Measurements from ENCODE around the gene MDFIC. TPM values are rescaled to one million over a fixed set of nuclear protein-coding genes. Genes with fewer than 3 reads are reported as not detected.

MDFIC gene
- total RNA-seq, 1 donor from 2014 or later = 18.5 TPM

DNA sequence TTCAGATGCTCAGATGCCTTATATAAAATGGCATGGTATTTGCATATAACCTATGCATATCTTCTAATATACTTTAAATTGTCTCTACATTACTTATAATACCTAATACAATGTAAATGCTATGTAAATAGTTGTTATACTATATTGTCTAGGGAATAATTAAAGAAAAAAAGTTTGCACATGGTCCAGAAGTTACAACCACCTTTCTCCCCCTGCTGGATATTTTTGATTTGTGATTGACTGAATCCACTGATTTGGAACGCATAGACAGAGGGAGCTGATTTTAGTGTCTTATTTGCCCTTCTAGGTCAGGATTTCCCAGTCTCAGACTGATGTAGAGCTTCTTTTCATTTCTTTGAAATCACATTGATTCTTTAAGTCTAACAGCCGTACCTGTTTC lies 31.8 kb downstream of the MDFIC start:
- Mint-ChIP-seq H3K4me3 (ENCODE audit: unreplicated experiment) (no peak overlapping the region), H3K4me1 (ENCODE audit: unreplicated experiment) (peaks cover 2% of the 10 kb centered on the region), H3K9me3 (ENCODE audit: unreplicated experiment) (no peaks in the 10 kb centered on the region), H3K27ac (ENCODE audit: unreplicated experiment) (no peak overlapping the region), H3K36me3 (ENCODE audit: unreplicated experiment) (peaks cover 4% of the 10 kb centered on the region), H3K27me3 (ENCODE audit: unreplicated experiment) (no peaks in the 10 kb centered on the region)
- TF ChIP-seq, protein P1, sequence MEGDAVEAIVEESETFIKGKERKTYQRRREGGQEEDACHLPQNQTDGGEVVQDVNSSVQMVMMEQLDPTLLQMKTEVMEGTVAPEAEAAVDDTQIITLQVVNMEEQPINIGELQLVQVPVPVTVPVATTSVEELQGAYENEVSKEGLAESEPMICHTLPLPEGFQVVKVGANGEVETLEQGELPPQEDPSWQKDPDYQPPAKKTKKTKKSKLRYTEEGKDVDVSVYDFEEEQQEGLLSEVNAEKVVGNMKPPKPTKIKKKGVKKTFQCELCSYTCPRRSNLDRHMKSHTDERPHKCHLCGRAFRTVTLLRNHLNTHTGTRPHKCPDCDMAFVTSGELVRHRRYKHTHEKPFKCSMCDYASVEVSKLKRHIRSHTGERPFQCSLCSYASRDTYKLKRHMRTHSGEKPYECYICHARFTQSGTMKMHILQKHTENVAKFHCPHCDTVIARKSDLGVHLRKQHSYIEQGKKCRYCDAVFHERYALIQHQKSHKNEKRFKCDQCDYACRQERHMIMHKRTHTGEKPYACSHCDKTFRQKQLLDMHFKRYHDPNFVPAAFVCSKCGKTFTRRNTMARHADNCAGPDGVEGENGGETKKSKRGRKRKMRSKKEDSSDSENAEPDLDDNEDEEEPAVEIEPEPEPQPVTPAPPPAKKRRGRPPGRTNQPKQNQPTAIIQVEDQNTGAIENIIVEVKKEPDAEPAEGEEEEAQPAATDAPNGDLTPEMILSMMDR (IDR thresholded peaks at IDR 0.05) = no peak
- DNase-seq (ENCODE audit: extremely low spot score, unreplicated experiment) = no peak

DNA sequence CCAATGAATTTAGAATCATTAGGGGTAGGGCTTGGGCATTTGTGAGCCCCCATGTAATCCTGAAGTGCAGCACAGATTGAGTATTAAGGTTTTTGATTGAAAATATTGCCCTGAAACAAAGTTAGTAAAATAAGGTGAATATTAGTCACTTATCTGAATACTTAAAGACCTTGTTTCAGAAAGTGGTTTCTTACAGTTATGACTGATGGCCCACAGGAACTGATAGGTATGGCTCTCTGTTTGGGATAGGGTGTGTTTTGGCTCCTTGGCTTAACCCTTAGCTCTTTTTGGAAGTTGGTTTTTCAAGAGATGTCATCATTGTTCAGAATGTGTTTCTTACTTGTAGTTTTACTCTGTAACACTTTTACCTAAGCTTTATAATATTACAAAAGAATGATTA lies 34.8 kb downstream of the MDFIC start:
- H3K36me3 Mint-ChIP-seq (ENCODE audit: unreplicated experiment) = peaks cover 2% of the 10 kb centered on the region
- no peaks in the 10 kb centered on the region for H3K27me3 Mint-ChIP-seq (ENCODE audit: unreplicated experiment)
- TF ChIP-seq, protein P1 (IDR thresholded peaks at IDR 0.05) = no peak
- no peak overlapping the region for H3K4me3 Mint-ChIP-seq (ENCODE audit: unreplicated experiment)
- peaks cover 17% of the 10 kb centered on the region for H3K4me1 Mint-ChIP-seq (ENCODE audit: unreplicated experiment)
- H3K9me3 Mint-ChIP-seq (ENCODE audit: unreplicated experiment) = no peaks in the 10 kb centered on the region
- DNase-seq (ENCODE audit: extremely low spot score, unreplicated experiment) = no peak
- no peak overlapping the region for H3K27ac Mint-ChIP-seq (ENCODE audit: unreplicated experiment)

DNA sequence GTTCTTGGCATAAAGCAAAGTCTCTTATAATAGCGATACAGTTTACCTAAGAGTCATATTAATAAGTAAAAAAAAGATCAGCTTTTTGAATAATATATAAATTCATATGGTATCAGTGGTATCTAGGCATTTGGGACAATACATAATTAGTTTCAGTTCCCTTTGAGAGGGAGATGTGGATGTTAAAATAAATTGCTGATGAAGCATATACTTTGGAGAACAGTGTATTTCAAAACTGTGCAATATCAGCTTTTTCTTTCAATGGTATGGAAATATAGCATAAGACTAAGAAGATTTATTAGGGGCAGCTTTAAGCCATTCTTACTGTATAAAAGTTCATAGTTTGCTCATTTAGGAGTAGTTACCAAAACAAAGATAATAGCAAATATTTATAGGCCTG lies 35.5 kb downstream of the MDFIC start:
- no peaks in the 10 kb centered on the region for H3K9me3 Mint-ChIP-seq (ENCODE audit: unreplicated experiment)
- peaks cover 17% of the 10 kb centered on the region for H3K4me1 Mint-ChIP-seq (ENCODE audit: unreplicated experiment)
- no peaks in the 10 kb centered on the region for H3K27me3 Mint-ChIP-seq (ENCODE audit: unreplicated experiment)
- peaks cover 2% of the 10 kb centered on the region for H3K36me3 Mint-ChIP-seq (ENCODE audit: unreplicated experiment)
- TF ChIP-seq, protein P1 (IDR thresholded peaks at IDR 0.05) = no peak
- no peak overlapping the region for H3K4me3 Mint-ChIP-seq (ENCODE audit: unreplicated experiment)
- H3K27ac Mint-ChIP-seq (ENCODE audit: unreplicated experiment) = no peak overlapping the region
- no peak for DNase-seq (ENCODE audit: extremely low spot score, unreplicated experiment)

DNA sequence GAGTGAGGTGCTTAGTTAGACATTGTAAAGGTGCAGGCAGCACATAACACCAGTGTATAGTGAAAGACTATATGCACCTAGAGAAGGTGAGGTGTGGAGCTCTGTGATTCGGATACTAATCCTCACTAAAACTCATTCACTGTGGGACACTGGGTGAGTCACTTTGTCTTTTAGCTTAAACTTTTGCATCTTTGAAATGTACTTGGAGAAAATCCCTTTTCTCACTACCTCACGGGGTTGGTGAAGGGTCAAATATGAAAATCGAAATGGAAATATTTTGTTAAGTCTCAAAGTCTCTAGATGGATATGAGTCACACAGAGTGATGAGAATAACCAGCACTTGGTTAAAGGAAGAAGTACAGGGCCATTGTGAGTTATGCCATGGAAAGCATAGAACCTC lies 38.0 kb downstream of the MDFIC start:
- peaks cover 18% of the 10 kb centered on the region for H3K4me1 Mint-ChIP-seq (ENCODE audit: unreplicated experiment)
- H3K36me3 Mint-ChIP-seq (ENCODE audit: unreplicated experiment) = peaks cover 2% of the 10 kb centered on the region
- peak overlapping the region; percentile 77 for H3K27ac Mint-ChIP-seq (ENCODE audit: unreplicated experiment)
- H3K9me3 Mint-ChIP-seq (ENCODE audit: unreplicated experiment) = no peaks in the 10 kb centered on the region
- H3K4me3 Mint-ChIP-seq (ENCODE audit: unreplicated experiment) = no peak overlapping the region
- TF ChIP-seq, protein P1 (IDR thresholded peaks at IDR 0.05) = no peak
- no peak for DNase-seq (ENCODE audit: extremely low spot score, unreplicated experiment)
- no peaks in the 10 kb centered on the region for H3K27me3 Mint-ChIP-seq (ENCODE audit: unreplicated experiment)

DNA sequence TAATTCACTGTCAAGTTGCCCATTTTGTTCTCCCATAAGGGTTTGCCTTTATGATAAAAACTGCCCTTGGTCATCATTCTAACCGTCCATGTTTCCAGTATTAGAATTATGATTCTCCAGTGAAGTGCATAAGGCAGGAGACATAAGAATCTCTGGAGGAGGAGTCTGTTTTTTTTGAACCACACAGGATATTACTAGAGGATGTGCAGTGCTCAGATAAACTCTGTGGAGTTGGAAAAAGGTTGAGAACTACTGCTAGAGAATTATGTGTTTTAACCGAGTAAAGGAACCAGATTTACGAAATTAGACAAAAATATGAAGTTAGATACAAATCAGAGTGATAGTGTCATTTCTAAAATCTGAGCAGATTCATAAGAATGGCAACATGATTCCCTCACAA lies 40.5 kb downstream of the MDFIC start:
- no peaks in the 10 kb centered on the region for H3K27me3 Mint-ChIP-seq (ENCODE audit: unreplicated experiment)
- no peak overlapping the region for H3K27ac Mint-ChIP-seq (ENCODE audit: unreplicated experiment)
- H3K9me3 Mint-ChIP-seq (ENCODE audit: unreplicated experiment) = no peaks in the 10 kb centered on the region
- H3K36me3 Mint-ChIP-seq (ENCODE audit: unreplicated experiment) = peaks cover 2% of the 10 kb centered on the region
- no peak for DNase-seq (ENCODE audit: extremely low spot score, unreplicated experiment)
- H3K4me3 Mint-ChIP-seq (ENCODE audit: unreplicated experiment) = no peak overlapping the region
- TF ChIP-seq, protein P1 (IDR thresholded peaks at IDR 0.05) = no peak
- H3K4me1 Mint-ChIP-seq (ENCODE audit: unreplicated experiment) = peaks cover 18% of the 10 kb centered on the region

Data from osteocyte (in vitro differentiated cells).